ENCODE data around the gene FOXC2.

The FOXC2 gene

GRCh38 chr16:86614699-86615098 lies 48.1 kb downstream of the FOXC2 start:
- no peak overlapping the region for H3K4me3 ChIP-seq (ENCODE audit: low read depth, low read length)
- TF ChIP-seq CTCF (IDR thresholded peaks at IDR 0.05; ENCODE audit: borderline replicate concordance, insufficient read depth, low read depth, low read length), result no peak

GRCh38 chr16:86616906-86617305 lies 50.3 kb downstream of the FOXC2 start:
- no peak for TF ChIP-seq CTCF (IDR thresholded peaks at IDR 0.05; ENCODE audit: borderline replicate concordance, insufficient read depth, low read depth, low read length)
- no peak overlapping the region for H3K4me3 ChIP-seq (ENCODE audit: low read depth, low read length)

- TF ChIP-seq CTCF (IDR thresholded peaks at IDR 0.05; ENCODE audit: borderline replicate concordance, insufficient read depth, low read depth, low read length), result no peak
- H3K4me3 ChIP-seq (ENCODE audit: low read depth, low read length), result no peak overlapping the region
Measured at GRCh38 chr16:86618431-86619238, 52.0 kb downstream of the FOXC2 start.
